Smooth muscle cell (in vitro differentiated cells): Measurements from ENCODE around the gene CCDC18. TPM values are rescaled to one million over a fixed set of nuclear protein-coding genes. Genes with fewer than 3 reads are reported as not detected.

Experiments used
- DNase-seq: peaks from one replicate; lab custom pipeline; 2025; ENCODE audit not compliant: unreplicated experiment; lab: John Stamatoyannopoulos, UW
- H2AFZ ChIP-seq: fragments of 200-600 bp; sonication (generic); 2 replicates; pipeline ENCODE4 v1.6.0; 2016; ENCODE audit warnings: antibody characterized with exemption, low read depth, mild to moderate bottlenecking
- H3F3A ChIP-seq: fragments of 200-600 bp; sonication (generic); 2 replicates; pipeline ENCODE4 v1.6.0; 2017; ENCODE audit warnings: antibody characterized with exemption, low read depth
- H3K27ac ChIP-seq: fragments of 200-600 bp; sonication (generic); 2 replicates; pipeline ENCODE4 v1.5.1; 2016; ENCODE audit warnings: low read depth, mild to moderate bottlenecking
- H3K27me3 ChIP-seq: fragments of 200-600 bp; sonication (generic); 2 replicates; pipeline ENCODE4 v1.6.1; 2016; ENCODE audit warnings: low read depth, mild to moderate bottlenecking
- H3K36me3 ChIP-seq: fragments of 200-600 bp; sonication (generic); 2 replicates; pipeline ENCODE4 v1.5.1; 2016; ENCODE audit warnings: low read depth
- H3K4me1 ChIP-seq: fragments of 200-600 bp; sonication (generic); 2 replicates; pipeline ENCODE4 v1.5.1; 2016; ENCODE audit warnings: low read depth
- H3K4me2 ChIP-seq: fragments of 200-600 bp; sonication (generic); 2 replicates; pipeline ENCODE4 v1.6.0; 2016; ENCODE audit warnings: mild to moderate bottlenecking
- H3K4me3 ChIP-seq: fragments of 200-600 bp; sonication (generic); 2 replicates; pipeline ENCODE4 v1.5.1; 2016; ENCODE audit warnings: mild to moderate bottlenecking
- H3K79me2 ChIP-seq: fragments of 200-600 bp; sonication (generic); 2 replicates; pipeline ENCODE4 v1.6.0; 2016; ENCODE audit warnings: low read depth, mild to moderate bottlenecking
- H3K9ac ChIP-seq: fragments of 200-600 bp; sonication (generic); 2 replicates; pipeline ENCODE4 v1.6.0; 2016; ENCODE audit warnings: low read depth
- H3K9me3 ChIP-seq: fragments of 200-600 bp; sonication (generic); replicated peaks from 2 replicates; pipeline ENCODE4 v1.5.1; 2016; ENCODE audit warnings: low read depth
- H4K20me1 ChIP-seq: fragments of 200-600 bp; sonication (generic); 2 replicates; pipeline ENCODE4 v1.6.0; 2016; ENCODE audit warnings: low read depth
- CTCF ChIP-seq: fragments of 200-600 bp; sonication (generic); IDR thresholded peaks from 2 replicates; pipeline ENCODE4 v1.5.1; 2017; ENCODE audit warnings: borderline replicate concordance, mild to moderate bottlenecking, antibody characterized with exemption; ENCODE audit not compliant: insufficient read depth, poor library complexity, severe bottlenecking
- WGBS: methylation state at CpG from one replicate; pipeline ENCODE4 v1.1.7; 2016; ENCODE audit warnings: low lambda C conversion rate; 5-methylcytosine and 5-hydroxymethylcytosine counted together
- polyA plus RNA-seq: library from polyadenylated mRNA; unstranded; fragments of >200 nt; fragmentation: Nextera tagmentation; extraction: Ambion mirVana; gene quantifications from 2 replicates; pipeline ENCODE4 v1.2.1, GENCODE V29; 2016
- total RNA-seq: library from RNA; depleted of rRNA; stranded (reverse); fragments of >200 nt; gene quantifications from 2 replicates; pipeline ENCODE4 v1.2.3, GENCODE V29; 2014

Gene CCDC18
- total and polyA plus RNA-seq, 2 experiments from 2014 or later = 2.0 to 2.8 TPM

GRCh38 chr1:93321720-93322119 lies 141.2 kb downstream of the CCDC18 start:
- no peaks in the 10 kb centered on the region for H3K36me3 ChIP-seq
- peaks cover 12% of the 10 kb centered on the region for H3K4me1 ChIP-seq
- H3K79me2 ChIP-seq = no peaks in the 10 kb centered on the region
- H2AFZ ChIP-seq = no peak overlapping the region
- H3K9ac ChIP-seq = no peak overlapping the region
- H3K9me3 ChIP-seq = no peaks in the 10 kb centered on the region
- H4K20me1 ChIP-seq = no peaks in the 10 kb centered on the region
- 97% methylated on average over 1 of the region's 1 CpG for WGBS
- no peak for DNase-seq
- TF ChIP-seq CTCF = no peak
- no peak overlapping the region for H3K4me3 ChIP-seq
- no peaks in the 10 kb centered on the region for H3K27me3 ChIP-seq
- no peak overlapping the region for H3K4me2 ChIP-seq
- H3K27ac ChIP-seq = no peak overlapping the region
- H3F3A ChIP-seq = no peaks in the 10 kb centered on the region

- H3K79me2 ChIP-seq = no peaks in the 10 kb centered on the region
- no peaks in the 10 kb centered on the region for H3F3A ChIP-seq
- no peaks in the 10 kb centered on the region for H3K9me3 ChIP-seq
- no peak for TF ChIP-seq CTCF
- H3K36me3 ChIP-seq = no peaks in the 10 kb centered on the region
- no peak overlapping the region for H3K9ac ChIP-seq
- WGBS = 73% methylated on average over 3 of the region's 3 CpGs
- no peak overlapping the region for H3K4me3 ChIP-seq
- no peak overlapping the region for H2AFZ ChIP-seq
- peak overlapping the region; percentile 52 for H3K27ac ChIP-seq
- no peaks in the 10 kb centered on the region for H3K27me3 ChIP-seq
- peaks cover 12% of the 10 kb centered on the region for H3K4me1 ChIP-seq
- H4K20me1 ChIP-seq = no peaks in the 10 kb centered on the region
- no peak for DNase-seq
- peak overlapping the region; percentile 23 for H3K4me2 ChIP-seq
Observed at GRCh38 chr1:93322349-93322748, 141.8 kb downstream of the CCDC18 start.

DNA sequence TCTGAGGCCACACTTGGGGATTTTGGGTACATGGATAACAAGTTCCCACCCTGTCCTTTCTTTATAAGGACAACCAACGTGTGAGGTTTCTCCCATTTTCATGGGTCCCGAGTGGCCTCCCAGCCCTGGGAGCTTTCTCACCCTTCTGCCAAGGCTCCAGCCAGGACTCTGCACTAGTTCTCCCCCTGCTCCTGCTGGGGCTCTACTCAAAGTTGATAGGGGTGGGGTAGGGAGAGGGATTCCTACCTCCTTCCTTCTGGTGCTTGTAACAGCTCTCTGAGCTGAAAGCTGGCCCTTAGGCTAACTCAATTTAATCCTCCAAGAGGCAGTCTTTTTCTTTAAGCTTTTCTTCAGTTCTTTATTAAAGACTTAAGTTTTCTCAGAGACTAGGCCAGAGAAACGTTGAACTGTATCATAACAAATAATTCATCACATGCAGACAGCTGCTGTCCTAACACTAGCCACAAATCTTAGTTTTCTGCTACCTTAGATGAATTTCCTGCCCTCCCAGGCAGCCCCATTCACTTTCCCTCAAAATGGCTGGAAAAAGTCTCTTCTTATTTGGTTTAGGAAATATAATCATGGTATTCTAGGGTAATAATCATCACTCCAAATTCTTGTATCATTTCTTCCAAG lies 142.8 kb downstream of the CCDC18 start:
- 72% methylated on average over 3 of the region's 3 CpGs for WGBS
- TF ChIP-seq CTCF = no peak

More for the DNA sequence above, 142.8 kb downstream of the CCDC18 start:
- Histone ChIP-seq H3K9me3 (no peaks in the 10 kb centered on the region), H3K4me2 (peak overlapping the region; percentile 23), H4K20me1 (no peaks in the 10 kb centered on the region), H3K27ac (peak overlapping the region; percentile 52), H2AFZ (no peak overlapping the region), H3F3A (no peaks in the 10 kb centered on the region), H3K79me2 (no peaks in the 10 kb centered on the region), H3K36me3 (no peaks in the 10 kb centered on the region), H3K9ac (no peak overlapping the region), H3K4me3 (no peak overlapping the region), H3K4me1 (peaks cover 12% of the 10 kb centered on the region), H3K27me3 (no peaks in the 10 kb centered on the region)
- DNase-seq = no peak
